IMR-90 (cell line): ENCODE results near the gene SARS1.

Source experiments
- CTCF ChIP-seq: conservative IDR thresholded peaks from 2 replicates; pipeline ENCODE4 v1.5.1; 2012; ENCODE audit warnings: mild to moderate bottlenecking, low read depth, low read length, improper control_type of control experiment
- POLR2A ChIP-seq: IDR thresholded peaks from 2 replicates; pipeline ENCODE4 v1.6.1; 2012; ENCODE audit warnings: mild to moderate bottlenecking, low read depth, low read length

GRCh38 chr1:109235137-109235536 is 21.4 kb downstream of the SARS1 start:
- TF ChIP-seq POLR2A (no peak), CTCF (no peak)
